Smooth muscle cell (in vitro differentiated cells): ENCODE measurements around the gene ARL15. TPM values are rescaled to one million over a fixed set of nuclear protein-coding genes. Genes with fewer than 3 reads are reported as not detected.

Source experiments
- DNase-seq: peaks from one replicate; lab custom pipeline; 2025; ENCODE audit not compliant: unreplicated experiment; lab: John Stamatoyannopoulos, UW
- H2AFZ ChIP-seq: fragments of 200-600 bp; sonication (generic); 2 replicates; pipeline ENCODE4 v1.6.0; 2016; ENCODE audit warnings: antibody characterized with exemption, low read depth, mild to moderate bottlenecking
- H3F3A ChIP-seq: fragments of 200-600 bp; sonication (generic); 2 replicates; pipeline ENCODE4 v1.6.0; 2017; ENCODE audit warnings: antibody characterized with exemption, low read depth
- H3K27ac ChIP-seq: fragments of 200-600 bp; sonication (generic); 2 replicates; pipeline ENCODE4 v1.5.1; 2016; ENCODE audit warnings: low read depth, mild to moderate bottlenecking
- H3K27me3 ChIP-seq: fragments of 200-600 bp; sonication (generic); 2 replicates; pipeline ENCODE4 v1.6.1; 2016; ENCODE audit warnings: low read depth, mild to moderate bottlenecking
- H3K36me3 ChIP-seq: fragments of 200-600 bp; sonication (generic); 2 replicates; pipeline ENCODE4 v1.5.1; 2016; ENCODE audit warnings: low read depth
- H3K4me1 ChIP-seq: fragments of 200-600 bp; sonication (generic); 2 replicates; pipeline ENCODE4 v1.5.1; 2016; ENCODE audit warnings: low read depth
- H3K4me2 ChIP-seq: fragments of 200-600 bp; sonication (generic); 2 replicates; pipeline ENCODE4 v1.6.0; 2016; ENCODE audit warnings: mild to moderate bottlenecking
- H3K4me3 ChIP-seq: fragments of 200-600 bp; sonication (generic); 2 replicates; pipeline ENCODE4 v1.5.1; 2016; ENCODE audit warnings: mild to moderate bottlenecking
- H3K79me2 ChIP-seq: fragments of 200-600 bp; sonication (generic); 2 replicates; pipeline ENCODE4 v1.6.0; 2016; ENCODE audit warnings: low read depth, mild to moderate bottlenecking
- H3K9ac ChIP-seq: fragments of 200-600 bp; sonication (generic); 2 replicates; pipeline ENCODE4 v1.6.0; 2016; ENCODE audit warnings: low read depth
- H3K9me3 ChIP-seq: fragments of 200-600 bp; sonication (generic); replicated peaks from 2 replicates; pipeline ENCODE4 v1.5.1; 2016; ENCODE audit warnings: low read depth
- H4K20me1 ChIP-seq: fragments of 200-600 bp; sonication (generic); 2 replicates; pipeline ENCODE4 v1.6.0; 2016; ENCODE audit warnings: low read depth
- CTCF ChIP-seq: fragments of 200-600 bp; sonication (generic); IDR thresholded peaks from 2 replicates; pipeline ENCODE4 v1.5.1; 2017; ENCODE audit warnings: borderline replicate concordance, mild to moderate bottlenecking, antibody characterized with exemption; ENCODE audit not compliant: insufficient read depth, poor library complexity, severe bottlenecking
- WGBS: methylation state at CpG from one replicate; pipeline ENCODE4 v1.1.7; 2016; ENCODE audit warnings: low lambda C conversion rate; 5-methylcytosine and 5-hydroxymethylcytosine counted together
- polyA plus RNA-seq: library from polyadenylated mRNA; unstranded; fragments of >200 nt; fragmentation: Nextera tagmentation; extraction: Ambion mirVana; gene quantifications from 2 replicates; pipeline ENCODE4 v1.2.1, GENCODE V29; 2016
- total RNA-seq: library from RNA; depleted of rRNA; stranded (reverse); fragments of >200 nt; gene quantifications from 2 replicates; pipeline ENCODE4 v1.2.3, GENCODE V29; 2014

The ARL15 gene
- total and polyA plus RNA-seq, 2 experiments from 2014 or later = 9.8 to 51.1 TPM

DNA sequence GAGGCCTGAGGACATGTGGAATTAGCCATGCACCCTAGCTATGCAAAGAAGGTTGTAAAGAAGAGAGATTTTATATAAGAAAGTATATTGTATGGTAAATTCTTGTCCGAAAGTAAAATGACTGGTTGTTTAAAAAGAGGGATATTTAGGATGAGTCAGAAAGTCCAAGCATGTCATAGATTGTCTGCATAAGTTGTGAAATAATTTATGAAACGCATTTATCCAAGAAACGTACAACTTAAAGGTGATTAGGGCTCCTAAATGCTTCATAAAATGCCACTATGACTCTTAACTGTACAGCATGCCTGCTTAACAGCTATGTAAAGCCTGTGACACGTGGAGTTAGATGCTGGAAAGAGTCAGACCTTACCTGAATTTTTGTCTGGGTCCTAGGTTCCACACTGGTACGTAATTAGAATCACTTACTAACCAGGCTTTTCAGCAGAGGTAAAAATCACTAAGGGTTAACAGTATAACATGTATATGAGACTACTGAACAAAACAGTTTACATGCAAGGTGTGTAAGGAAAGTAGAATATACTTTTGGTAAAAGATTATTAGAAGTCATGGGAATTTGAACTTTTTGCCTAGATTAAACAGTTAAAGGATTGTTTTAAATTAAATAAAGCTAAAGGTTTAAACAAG is 37.0 kb upstream of the ARL15 start:
- no peaks in the 10 kb centered on the region for H3K27me3 ChIP-seq
- TF ChIP-seq CTCF = no peak
- no peaks in the 10 kb centered on the region for H3K4me1 ChIP-seq
- H3K9me3 ChIP-seq = peaks cover 3% of the 10 kb centered on the region
- WGBS = 74% methylated on average over 5 of the region's 5 CpGs
- DNase-seq = no peak
- no peaks in the 10 kb centered on the region for H3F3A ChIP-seq
- H3K9ac ChIP-seq = no peak overlapping the region
- H3K27ac ChIP-seq = no peak overlapping the region
- no peaks in the 10 kb centered on the region for H4K20me1 ChIP-seq
- no peak overlapping the region for H3K4me2 ChIP-seq
- peaks cover 9% of the 10 kb centered on the region for H3K36me3 ChIP-seq
- H3K4me3 ChIP-seq = no peak overlapping the region
- H2AFZ ChIP-seq = no peak overlapping the region
- no peaks in the 10 kb centered on the region for H3K79me2 ChIP-seq

GRCh38 chr5:54344653-54345052 is 34.3 kb upstream of the ARL15 start:
- Histone ChIP-seq H3K9me3 (peaks cover 3% of the 10 kb centered on the region), H3F3A (no peaks in the 10 kb centered on the region), H3K4me2 (no peak overlapping the region), H3K27ac (no peak overlapping the region), H3K9ac (no peak overlapping the region), H2AFZ (no peak overlapping the region), H3K4me3 (no peak overlapping the region), H3K27me3 (no peaks in the 10 kb centered on the region), H3K36me3 (peaks cover 9% of the 10 kb centered on the region), H3K4me1 (no peaks in the 10 kb centered on the region), H4K20me1 (no peaks in the 10 kb centered on the region), H3K79me2 (no peaks in the 10 kb centered on the region)
- no peak for DNase-seq
- TF ChIP-seq CTCF = no peak

DNA sequence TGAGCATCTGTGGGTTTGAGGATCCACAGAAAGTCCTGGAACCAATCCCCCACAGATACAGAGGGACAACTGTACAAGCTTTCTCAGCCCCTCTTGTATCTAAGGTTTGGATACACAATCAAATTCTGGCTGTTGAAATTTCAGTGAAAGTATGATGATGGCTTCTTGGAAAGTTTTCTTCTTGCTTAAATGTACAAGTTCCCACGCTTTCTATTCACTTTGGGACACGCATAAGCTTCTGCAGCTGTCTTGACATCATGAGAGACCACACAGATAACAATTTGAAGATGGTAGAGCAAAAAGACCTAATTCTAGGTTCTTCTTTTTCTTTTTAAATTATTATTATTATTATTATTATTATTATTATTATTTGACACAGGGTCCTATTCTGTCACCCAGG is 31.6 kb upstream of the ARL15 start:
- Histone ChIP-seq H3K4me2 (no peak overlapping the region), H3K4me1 (no peaks in the 10 kb centered on the region), H3K27me3 (no peaks in the 10 kb centered on the region), H3K36me3 (peaks cover 9% of the 10 kb centered on the region), H3K9me3 (peaks cover under 1% of the 10 kb centered on the region), H3K4me3 (no peak overlapping the region), H3F3A (no peaks in the 10 kb centered on the region), H3K79me2 (no peaks in the 10 kb centered on the region), H2AFZ (no peak overlapping the region), H3K27ac (no peak overlapping the region), H3K9ac (no peak overlapping the region), H4K20me1 (no peaks in the 10 kb centered on the region)
- DNase-seq = no peak
- no peak for TF ChIP-seq CTCF
- 92% methylated on average over 2 of the region's 2 CpGs for WGBS

GRCh38 chr5:54337523-54337922 is 27.1 kb upstream of the ARL15 start:
- H3F3A ChIP-seq = no peaks in the 10 kb centered on the region
- H3K9me3 ChIP-seq = no peaks in the 10 kb centered on the region
- no peaks in the 10 kb centered on the region for H4K20me1 ChIP-seq
- no peak overlapping the region for H3K4me3 ChIP-seq
- no peak overlapping the region for H2AFZ ChIP-seq
- no peaks in the 10 kb centered on the region for H3K79me2 ChIP-seq
- TF ChIP-seq CTCF = no peak
- H3K4me1 ChIP-seq = no peaks in the 10 kb centered on the region
- no peak overlapping the region for H3K9ac ChIP-seq
- H3K27ac ChIP-seq = no peak overlapping the region
- no peaks in the 10 kb centered on the region for H3K27me3 ChIP-seq
- no peak overlapping the region for H3K4me2 ChIP-seq
- DNase-seq = no peak
- WGBS = 80% methylated on average over 4 of the region's 4 CpGs
- no peaks in the 10 kb centered on the region for H3K36me3 ChIP-seq
